ENCODE results near the gene TNFRSF11A.
A peak's percentile ranks its signal among the peaks of the same experiment; 100 is the strongest.

Gene TNFRSF11A

GRCh38 chr18:62425465-62426190 lies 100.5 kb downstream of the TNFRSF11A start:
- H3K4me1 ChIP-seq, result no peaks in the 10 kb centered on the region

GRCh38 chr18:62426191-62426488 lies 101.0 kb downstream of the TNFRSF11A start:
- TF ChIP-seq CTCF (IDR thresholded peaks at IDR 0.05; ENCODE audit: low read depth, low read length), result no peak
- Histone ChIP-seq H3K36me3 (no peaks in the 10 kb centered on the region), H3K4me3 (ENCODE audit: low read depth, low read length) (no peak overlapping the region), H3K27me3 (no peaks in the 10 kb centered on the region), H3K9me3 (no peaks in the 10 kb centered on the region), H3K4me1 (no peaks in the 10 kb centered on the region)
- DNase-seq, result no peak

More at GRCh38 chr18:62425465-62426190, 100.5 kb downstream of the TNFRSF11A start:
- peak; percentile 75 for TF ChIP-seq CTCF (IDR thresholded peaks at IDR 0.05; ENCODE audit: low read depth, low read length)
- no peaks in the 10 kb centered on the region for H3K36me3 ChIP-seq
- DNase-seq, result peak; percentile 40
- no peaks in the 10 kb centered on the region for H3K9me3 ChIP-seq
- peak overlapping the region; percentile 21; the same call in 1 of the 2 replicates for H3K4me3 ChIP-seq (ENCODE audit: low read depth, low read length)
- H3K27me3 ChIP-seq, result no peaks in the 10 kb centered on the region

GRCh38 chr18:62432176-62432575 lies 107.1 kb downstream of the TNFRSF11A start:
- no peak for DNase-seq
- Histone ChIP-seq H3K4me1 (no peaks in the 10 kb centered on the region), H3K4me3 (ENCODE audit: low read depth, low read length) (no peak overlapping the region), H3K36me3 (no peaks in the 10 kb centered on the region), H3K27me3 (no peaks in the 10 kb centered on the region), H3K9me3 (no peaks in the 10 kb centered on the region)
- TF ChIP-seq CTCF (IDR thresholded peaks at IDR 0.05; ENCODE audit: low read depth, low read length), result no peak

GRCh38 chr18:62434798-62435197 lies 109.7 kb downstream of the TNFRSF11A start:
- Histone ChIP-seq H3K4me1 (no peaks in the 10 kb centered on the region), H3K9me3 (no peaks in the 10 kb centered on the region), H3K4me3 (ENCODE audit: low read depth, low read length) (no peak overlapping the region), H3K27me3 (no peaks in the 10 kb centered on the region), H3K36me3 (no peaks in the 10 kb centered on the region)
- no peak for DNase-seq
- TF ChIP-seq CTCF (IDR thresholded peaks at IDR 0.05; ENCODE audit: low read depth, low read length), result no peak

- Histone ChIP-seq H3K4me1 (no peaks in the 10 kb centered on the region), H3K9me3 (no peaks in the 10 kb centered on the region), H3K36me3 (no peaks in the 10 kb centered on the region), H3K4me3 (ENCODE audit: low read depth, low read length) (no peak overlapping the region), H3K27me3 (no peaks in the 10 kb centered on the region)
- no peak for TF ChIP-seq CTCF (IDR thresholded peaks at IDR 0.05; ENCODE audit: low read depth, low read length)
- DNase-seq, result no peak
Measured at GRCh38 chr18:62435435-62436031, 110.4 kb downstream of the TNFRSF11A start.

GRCh38 chr18:62436636-62437234 lies 111.6 kb downstream of the TNFRSF11A start:
- no peaks in the 10 kb centered on the region for H3K36me3 ChIP-seq
- H3K27me3 ChIP-seq, result no peaks in the 10 kb centered on the region
- no peak for TF ChIP-seq CTCF (IDR thresholded peaks at IDR 0.05; ENCODE audit: low read depth, low read length)
- no peak overlapping the region for H3K4me3 ChIP-seq (ENCODE audit: low read depth, low read length)
- no peaks in the 10 kb centered on the region for H3K9me3 ChIP-seq
- H3K4me1 ChIP-seq, result no peaks in the 10 kb centered on the region
- DNase-seq, result no peak
